ENCODE data around the gene NEK7.

NEK7 gene

DNA sequence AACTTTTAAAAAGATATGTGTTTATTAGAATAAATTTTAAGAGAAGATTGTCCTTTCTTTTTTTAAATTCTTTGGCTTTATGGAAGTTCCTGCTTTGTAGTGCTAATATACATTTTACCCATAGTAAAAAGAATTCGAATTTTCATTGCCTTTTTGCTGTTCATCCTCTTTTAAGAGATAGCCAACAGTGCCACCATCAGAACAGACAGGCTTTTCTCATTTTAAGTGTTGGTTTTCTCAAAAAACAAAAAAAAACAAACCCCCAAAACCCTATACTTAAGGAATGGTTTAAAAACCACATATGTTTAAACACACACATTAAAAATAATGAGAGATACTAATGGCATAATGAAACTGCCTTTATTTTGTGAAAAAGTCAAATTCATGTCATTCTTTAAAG lies 118.8 kb downstream of the NEK7 start:
- Histone ChIP-seq H3K27ac (ENCODE audit: low read depth in 2 of 2, low read length in 2 of 2) (no peak overlapping the region), H3K4me1 (ENCODE audit: control insufficient read depth in 2 of 2, insufficient read depth in 2 of 2, low read length in 2 of 2) (peaks cover 0 to 3% of the 10 kb centered on the region in 2 donors), H3K9ac (ENCODE audit: low read depth in 1 of 2, low read length in 2 of 2) (no peak overlapping the region), H3K4me3 (ENCODE audit: low read length in 2 of 2) (no peak overlapping the region), H3K27me3 (ENCODE audit: control insufficient read depth in 2 of 2, insufficient read depth in 2 of 2, low read length in 2 of 2) (no peaks in the 10 kb centered on the region), H3K36me3 (ENCODE audit: control insufficient read depth in 2 of 2, insufficient read depth in 2 of 2, low read length in 2 of 2) (no peaks in the 10 kb centered on the region), H3K9me3 (ENCODE audit: control insufficient read depth in 2 of 2, low read length in 2 of 2) (no peaks in the 10 kb centered on the region)

DNA sequence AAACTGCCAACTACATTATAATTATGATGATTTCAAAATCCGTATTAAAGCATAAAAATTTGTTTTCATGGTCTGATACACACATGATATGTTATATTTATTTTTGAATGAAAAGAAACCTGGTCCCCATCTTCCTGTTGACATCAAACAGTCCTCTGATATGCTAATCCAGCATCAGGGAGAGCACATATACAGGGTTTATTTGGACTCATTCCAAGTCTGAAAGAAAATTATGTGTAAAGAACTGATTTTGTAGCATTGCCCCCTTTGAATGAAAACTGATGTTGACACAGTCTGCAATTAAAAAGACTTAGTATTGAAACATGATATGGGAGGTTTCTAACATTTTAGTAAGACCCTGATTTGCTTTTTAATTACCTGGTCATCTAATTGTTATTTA lies 119.4 kb downstream of the NEK7 start:
- Histone ChIP-seq H3K4me3 (ENCODE audit: low read length in 2 of 2) (no peak overlapping the region), H3K9me3 (ENCODE audit: control insufficient read depth in 2 of 2, low read length in 2 of 2) (no peaks in the 10 kb centered on the region), H3K4me1 (ENCODE audit: control insufficient read depth in 2 of 2, insufficient read depth in 2 of 2, low read length in 2 of 2) (peaks cover 0 to 3% of the 10 kb centered on the region in 2 donors), H3K9ac (ENCODE audit: low read depth in 1 of 2, low read length in 2 of 2) (no peak overlapping the region), H3K27ac (ENCODE audit: low read depth in 2 of 2, low read length in 2 of 2) (no peak overlapping the region), H3K36me3 (ENCODE audit: control insufficient read depth in 2 of 2, insufficient read depth in 2 of 2, low read length in 2 of 2) (no peaks in the 10 kb centered on the region), H3K27me3 (ENCODE audit: control insufficient read depth in 2 of 2, insufficient read depth in 2 of 2, low read length in 2 of 2) (no peaks in the 10 kb centered on the region)

- Histone ChIP-seq H3K27ac (ENCODE audit: low read depth in 2 of 2, low read length in 2 of 2) (no peak overlapping the region), H3K36me3 (ENCODE audit: control insufficient read depth in 2 of 2, insufficient read depth in 2 of 2, low read length in 2 of 2) (no peaks in the 10 kb centered on the region), H3K9ac (ENCODE audit: low read depth in 1 of 2, low read length in 2 of 2) (no peak overlapping the region), H3K27me3 (ENCODE audit: control insufficient read depth in 2 of 2, insufficient read depth in 2 of 2, low read length in 2 of 2) (no peaks in the 10 kb centered on the region), H3K9me3 (ENCODE audit: control insufficient read depth in 2 of 2, low read length in 2 of 2) (no peaks in the 10 kb centered on the region), H3K4me3 (ENCODE audit: low read length in 2 of 2) (no peak overlapping the region), H3K4me1 (ENCODE audit: control insufficient read depth in 2 of 2, insufficient read depth in 2 of 2, low read length in 2 of 2) (peaks cover 0 to 3% of the 10 kb centered on the region in 2 donors)
Measured at GRCh38 chr1:198278943-198279342, 122.1 kb downstream of the NEK7 start.

DNA sequence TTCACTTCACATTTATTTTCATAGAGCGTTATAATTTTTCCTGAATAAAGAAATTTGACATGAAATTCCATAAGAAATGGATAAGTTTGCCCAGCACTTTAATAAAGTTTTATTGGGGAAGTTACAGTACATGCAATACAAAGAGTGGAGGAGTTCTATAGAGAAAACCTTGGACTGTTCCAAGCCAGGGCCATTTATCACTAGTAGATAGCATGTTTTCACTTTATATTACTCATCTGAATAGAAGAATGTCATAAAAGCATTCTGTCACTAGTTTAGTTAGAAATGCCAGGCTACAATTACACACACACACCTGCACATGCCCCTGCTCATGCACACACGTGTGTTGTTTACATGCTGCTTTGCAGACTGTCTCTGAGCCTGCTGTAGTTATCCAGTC lies 123.3 kb downstream of the NEK7 start:
- Histone ChIP-seq H3K36me3 (ENCODE audit: control insufficient read depth in 2 of 2, insufficient read depth in 2 of 2, low read length in 2 of 2) (peaks cover 0 to under 1% of the 10 kb centered on the region in 2 donors), H3K9me3 (ENCODE audit: control insufficient read depth in 2 of 2, low read length in 2 of 2) (no peaks in the 10 kb centered on the region), H3K4me1 (ENCODE audit: control insufficient read depth in 2 of 2, insufficient read depth in 2 of 2, low read length in 2 of 2) (peaks cover 0 to 3% of the 10 kb centered on the region in 2 donors), H3K4me3 (ENCODE audit: low read length in 2 of 2) (no peak overlapping the region), H3K9ac (ENCODE audit: low read depth in 1 of 2, low read length in 2 of 2) (no peak overlapping the region), H3K27me3 (ENCODE audit: control insufficient read depth in 2 of 2, insufficient read depth in 2 of 2, low read length in 2 of 2) (no peaks in the 10 kb centered on the region), H3K27ac (ENCODE audit: low read depth in 2 of 2, low read length in 2 of 2) (no peak overlapping the region)

DNA sequence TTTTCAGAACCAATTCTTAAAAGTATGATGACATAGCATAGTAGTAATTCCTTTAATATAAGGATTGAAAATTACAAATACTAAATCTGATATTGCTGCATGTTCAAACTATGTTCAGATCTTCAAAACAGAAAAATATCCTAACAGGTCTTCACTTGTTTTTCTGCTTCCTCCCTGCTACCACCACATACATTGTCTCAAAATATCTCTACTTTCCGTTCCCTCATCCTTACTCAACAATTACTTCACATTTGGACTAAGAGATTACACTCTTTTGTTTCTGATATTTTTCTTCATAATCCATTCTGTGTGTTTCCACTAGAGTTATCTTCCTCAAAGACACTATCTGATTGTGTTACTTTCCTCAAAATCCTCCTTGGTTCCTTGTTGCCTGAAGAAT lies 125.1 kb downstream of the NEK7 start:
- Histone ChIP-seq H3K9me3 (ENCODE audit: control insufficient read depth in 2 of 2, low read length in 2 of 2) (no peaks in the 10 kb centered on the region), H3K36me3 (ENCODE audit: control insufficient read depth in 2 of 2, insufficient read depth in 2 of 2, low read length in 2 of 2) (peaks cover 0 to 4% of the 10 kb centered on the region in 2 donors)

DNA sequence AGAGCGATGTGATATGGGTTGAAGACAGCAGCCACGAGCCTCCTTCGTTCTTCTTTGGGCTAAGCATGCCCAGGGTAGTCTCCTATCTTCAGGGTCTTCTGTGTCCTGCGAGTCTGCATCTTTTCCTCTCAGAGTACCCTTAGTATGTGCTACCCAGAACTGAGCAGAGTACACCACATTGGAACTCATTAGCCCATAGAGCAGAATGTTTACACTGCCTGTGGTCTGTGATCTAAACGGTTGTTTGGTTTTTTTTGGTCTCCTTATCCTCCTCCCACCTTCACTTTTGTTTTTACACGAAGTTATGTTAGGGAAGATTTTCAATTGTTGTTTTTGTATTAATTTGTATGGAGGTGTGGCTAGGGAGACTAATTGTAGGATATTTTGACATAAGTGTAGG lies 126.4 kb downstream of the NEK7 start:
- H3K36me3 ChIP-seq (ENCODE audit: control insufficient read depth in 2 of 2, insufficient read depth in 2 of 2, low read length in 2 of 2): peaks cover 0 to 4% of the 10 kb centered on the region in 2 donors
- no peaks in the 10 kb centered on the region for H3K9me3 ChIP-seq (ENCODE audit: control insufficient read depth in 2 of 2, low read length in 2 of 2)
- peaks cover 0 to 3% of the 10 kb centered on the region in 2 donors for H3K4me1 ChIP-seq (ENCODE audit: control insufficient read depth in 2 of 2, insufficient read depth in 2 of 2, low read length in 2 of 2)
- no peaks in the 10 kb centered on the region for H3K27me3 ChIP-seq (ENCODE audit: control insufficient read depth in 2 of 2, insufficient read depth in 2 of 2, low read length in 2 of 2)
- no peak overlapping the region for H3K9ac ChIP-seq (ENCODE audit: low read depth in 1 of 2, low read length in 2 of 2)
- H3K27ac ChIP-seq (ENCODE audit: low read depth in 2 of 2, low read length in 2 of 2): no peak overlapping the region
- no peak overlapping the region for H3K4me3 ChIP-seq (ENCODE audit: low read length in 2 of 2)

More for the DNA sequence above, 125.1 kb downstream of the NEK7 start:
- Histone ChIP-seq H3K27me3 (ENCODE audit: control insufficient read depth in 2 of 2, insufficient read depth in 2 of 2, low read length in 2 of 2) (no peaks in the 10 kb centered on the region), H3K4me3 (ENCODE audit: low read length in 2 of 2) (no peak overlapping the region), H3K4me1 (ENCODE audit: control insufficient read depth in 2 of 2, insufficient read depth in 2 of 2, low read length in 2 of 2) (peaks cover 0 to 3% of the 10 kb centered on the region in 2 donors), H3K27ac (ENCODE audit: low read depth in 2 of 2, low read length in 2 of 2) (no peak overlapping the region), H3K9ac (ENCODE audit: low read depth in 1 of 2, low read length in 2 of 2) (no peak overlapping the region)

DNA sequence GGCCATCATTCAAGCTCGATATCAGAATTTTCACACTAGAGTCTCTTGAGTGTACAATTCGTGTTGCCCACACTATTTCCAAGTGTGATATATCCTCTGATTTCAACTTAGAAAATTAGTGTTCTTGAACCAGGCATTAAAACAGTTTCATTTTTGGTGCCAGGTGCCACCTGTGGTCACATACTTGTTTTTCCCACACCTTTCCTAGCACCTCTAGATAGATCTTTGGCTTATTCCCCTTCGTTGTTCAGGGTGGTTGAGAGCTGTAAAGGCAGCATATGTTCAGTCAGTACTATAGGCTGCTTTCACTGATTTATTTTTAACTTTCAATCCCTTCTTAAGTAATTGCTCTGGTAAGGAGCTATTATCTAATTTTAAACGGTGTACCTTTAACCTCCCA lies 131.1 kb downstream of the NEK7 start:
- peaks cover 0 to 4% of the 10 kb centered on the region in 2 donors for H3K36me3 ChIP-seq (ENCODE audit: control insufficient read depth in 2 of 2, insufficient read depth in 2 of 2, low read length in 2 of 2)
- no peaks in the 10 kb centered on the region for H3K27me3 ChIP-seq (ENCODE audit: control insufficient read depth in 2 of 2, insufficient read depth in 2 of 2, low read length in 2 of 2)
- H3K4me3 ChIP-seq (ENCODE audit: low read length in 2 of 2): no peak overlapping the region
- no peaks in the 10 kb centered on the region for H3K4me1 ChIP-seq (ENCODE audit: control insufficient read depth in 2 of 2, insufficient read depth in 2 of 2, low read length in 2 of 2)
- H3K9ac ChIP-seq (ENCODE audit: low read depth in 1 of 2, low read length in 2 of 2): no peak overlapping the region
- H3K9me3 ChIP-seq (ENCODE audit: control insufficient read depth in 2 of 2, low read length in 2 of 2): no peaks in the 10 kb centered on the region
- H3K27ac ChIP-seq (ENCODE audit: low read depth in 2 of 2, low read length in 2 of 2): no peak overlapping the region

- Histone ChIP-seq H3K27ac (ENCODE audit: low read depth in 2 of 2, low read length in 2 of 2) (no peak overlapping the region), H3K4me1 (ENCODE audit: control insufficient read depth in 2 of 2, insufficient read depth in 2 of 2, low read length in 2 of 2) (no peaks in the 10 kb centered on the region), H3K4me3 (ENCODE audit: low read length in 2 of 2) (no peak overlapping the region), H3K9me3 (ENCODE audit: control insufficient read depth in 2 of 2, low read length in 2 of 2) (no peaks in the 10 kb centered on the region), H3K9ac (ENCODE audit: low read depth in 1 of 2, low read length in 2 of 2) (no peak overlapping the region), H3K27me3 (ENCODE audit: control insufficient read depth in 2 of 2, insufficient read depth in 2 of 2, low read length in 2 of 2) (no peaks in the 10 kb centered on the region), H3K36me3 (ENCODE audit: control insufficient read depth in 2 of 2, insufficient read depth in 2 of 2, low read length in 2 of 2) (peaks cover 2% of the 10 kb centered on the region in 2 donors)
Measured at GRCh38 chr1:198290089-198290683, 133.4 kb downstream of the NEK7 start.

- H3K9ac ChIP-seq (ENCODE audit: low read depth in 1 of 2, low read length in 2 of 2): no peak overlapping the region
- no peak overlapping the region for H3K27ac ChIP-seq (ENCODE audit: low read depth in 2 of 2, low read length in 2 of 2)
- peaks cover 0 to 4% of the 10 kb centered on the region in 2 donors for H3K36me3 ChIP-seq (ENCODE audit: control insufficient read depth in 2 of 2, insufficient read depth in 2 of 2, low read length in 2 of 2)
- H3K4me3 ChIP-seq (ENCODE audit: low read length in 2 of 2): no peak overlapping the region
- no peaks in the 10 kb centered on the region for H3K4me1 ChIP-seq (ENCODE audit: control insufficient read depth in 2 of 2, insufficient read depth in 2 of 2, low read length in 2 of 2)
- H3K9me3 ChIP-seq (ENCODE audit: control insufficient read depth in 2 of 2, low read length in 2 of 2): no peaks in the 10 kb centered on the region
- H3K27me3 ChIP-seq (ENCODE audit: control insufficient read depth in 2 of 2, insufficient read depth in 2 of 2, low read length in 2 of 2): no peaks in the 10 kb centered on the region
Measured at GRCh38 chr1:198291036-198291435, 134.2 kb downstream of the NEK7 start.

- H3K27me3 ChIP-seq (ENCODE audit: control insufficient read depth in 2 of 2, insufficient read depth in 2 of 2, low read length in 2 of 2): no peaks in the 10 kb centered on the region
- no peaks in the 10 kb centered on the region for H3K9me3 ChIP-seq (ENCODE audit: control insufficient read depth in 2 of 2, low read length in 2 of 2)
- no peaks in the 10 kb centered on the region for H3K4me1 ChIP-seq (ENCODE audit: control insufficient read depth in 2 of 2, insufficient read depth in 2 of 2, low read length in 2 of 2)
- H3K36me3 ChIP-seq (ENCODE audit: control insufficient read depth in 2 of 2, insufficient read depth in 2 of 2, low read length in 2 of 2): peaks cover 0 to 4% of the 10 kb centered on the region in 2 donors
- H3K4me3 ChIP-seq (ENCODE audit: low read length in 2 of 2): no peak overlapping the region
- no peak overlapping the region for H3K9ac ChIP-seq (ENCODE audit: low read depth in 1 of 2, low read length in 2 of 2)
- no peak overlapping the region for H3K27ac ChIP-seq (ENCODE audit: low read depth in 2 of 2, low read length in 2 of 2)
Measured at GRCh38 chr1:198291924-198292323, 135.1 kb downstream of the NEK7 start.
